HL-60/S4 treated with retinoic acid at 250 ng/mL for 4 days and 3 days (cell line): ENCODE data around the gene COX4I1.

Experiments used
- in situ Hi-C: fragments of 300-500 bp; cut with MboI; formaldehyde crosslinking; loops from 2 replicates; pipeline ENCODE4 v1.7.0; 2022; ENCODE audit warnings: low sequenced_read_pairs

The COX4I1 gene

GRCh38 chr16:85851034-85851785 lies 51.7 kb downstream of the COX4I1 start:
- in situ Hi-C loops, result no loop called here

GRCh38 chr16:85853547-85854545 lies 54.4 kb downstream of the COX4I1 start:
- in situ Hi-C loops, result no loop called here

GRCh38 chr16:85854935-85855334 lies 55.4 kb downstream of the COX4I1 start:
- in situ Hi-C loops, result no loop called here

GRCh38 chr16:85856079-85856478 lies 56.6 kb downstream of the COX4I1 start:
- in situ Hi-C loops, result no loop called here

GRCh38 chr16:85856585-85856984 lies 57.1 kb downstream of the COX4I1 start:
- in situ Hi-C loops, result no loop called here
